ENCODE data around the gene ZNF611.

GRCh38 chr19:52742516-52742915 is 7.7 kb upstream of the ZNF611 start:
- TF ChIP-seq POLR2AphosphoS5 (IDR thresholded peaks at IDR 0.05): no peak
- TF ChIP-seq, protein P1, sequence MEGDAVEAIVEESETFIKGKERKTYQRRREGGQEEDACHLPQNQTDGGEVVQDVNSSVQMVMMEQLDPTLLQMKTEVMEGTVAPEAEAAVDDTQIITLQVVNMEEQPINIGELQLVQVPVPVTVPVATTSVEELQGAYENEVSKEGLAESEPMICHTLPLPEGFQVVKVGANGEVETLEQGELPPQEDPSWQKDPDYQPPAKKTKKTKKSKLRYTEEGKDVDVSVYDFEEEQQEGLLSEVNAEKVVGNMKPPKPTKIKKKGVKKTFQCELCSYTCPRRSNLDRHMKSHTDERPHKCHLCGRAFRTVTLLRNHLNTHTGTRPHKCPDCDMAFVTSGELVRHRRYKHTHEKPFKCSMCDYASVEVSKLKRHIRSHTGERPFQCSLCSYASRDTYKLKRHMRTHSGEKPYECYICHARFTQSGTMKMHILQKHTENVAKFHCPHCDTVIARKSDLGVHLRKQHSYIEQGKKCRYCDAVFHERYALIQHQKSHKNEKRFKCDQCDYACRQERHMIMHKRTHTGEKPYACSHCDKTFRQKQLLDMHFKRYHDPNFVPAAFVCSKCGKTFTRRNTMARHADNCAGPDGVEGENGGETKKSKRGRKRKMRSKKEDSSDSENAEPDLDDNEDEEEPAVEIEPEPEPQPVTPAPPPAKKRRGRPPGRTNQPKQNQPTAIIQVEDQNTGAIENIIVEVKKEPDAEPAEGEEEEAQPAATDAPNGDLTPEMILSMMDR (IDR thresholded peaks at IDR 0.05): no peak
- TF ChIP-seq POLR2A (IDR thresholded peaks at IDR 0.05): no peak

Measured in transverse colon (tissue), 4 donors.